A549 treated with AZD9567 at 1 μM for 4 hours (cell line): ENCODE results near the gene NDC1. TPM values are rescaled to one million over a fixed set of nuclear protein-coding genes. Genes with fewer than 3 reads are reported as not detected.

Source experiments
- total RNA-seq: library from RNA; stranded (reverse); fragments of 200-300 nt; extraction: Qiagen RNA extraction; gene quantifications from 5 replicates; pipeline ENCODE4 v1.2.3, GENCODE V29; 2022; ENCODE audit not compliant: insufficient read depth

Gene NDC1, protein sequence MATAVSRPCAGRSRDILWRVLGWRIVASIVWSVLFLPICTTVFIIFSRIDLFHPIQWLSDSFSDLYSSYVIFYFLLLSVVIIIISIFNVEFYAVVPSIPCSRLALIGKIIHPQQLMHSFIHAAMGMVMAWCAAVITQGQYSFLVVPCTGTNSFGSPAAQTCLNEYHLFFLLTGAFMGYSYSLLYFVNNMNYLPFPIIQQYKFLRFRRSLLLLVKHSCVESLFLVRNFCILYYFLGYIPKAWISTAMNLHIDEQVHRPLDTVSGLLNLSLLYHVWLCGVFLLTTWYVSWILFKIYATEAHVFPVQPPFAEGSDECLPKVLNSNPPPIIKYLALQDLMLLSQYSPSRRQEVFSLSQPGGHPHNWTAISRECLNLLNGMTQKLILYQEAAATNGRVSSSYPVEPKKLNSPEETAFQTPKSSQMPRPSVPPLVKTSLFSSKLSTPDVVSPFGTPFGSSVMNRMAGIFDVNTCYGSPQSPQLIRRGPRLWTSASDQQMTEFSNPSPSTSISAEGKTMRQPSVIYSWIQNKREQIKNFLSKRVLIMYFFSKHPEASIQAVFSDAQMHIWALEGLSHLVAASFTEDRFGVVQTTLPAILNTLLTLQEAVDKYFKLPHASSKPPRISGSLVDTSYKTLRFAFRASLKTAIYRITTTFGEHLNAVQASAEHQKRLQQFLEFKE
- total RNA-seq: 20.5 to 38.0 TPM (median 23.6 TPM) in 5 replicates

DNA sequence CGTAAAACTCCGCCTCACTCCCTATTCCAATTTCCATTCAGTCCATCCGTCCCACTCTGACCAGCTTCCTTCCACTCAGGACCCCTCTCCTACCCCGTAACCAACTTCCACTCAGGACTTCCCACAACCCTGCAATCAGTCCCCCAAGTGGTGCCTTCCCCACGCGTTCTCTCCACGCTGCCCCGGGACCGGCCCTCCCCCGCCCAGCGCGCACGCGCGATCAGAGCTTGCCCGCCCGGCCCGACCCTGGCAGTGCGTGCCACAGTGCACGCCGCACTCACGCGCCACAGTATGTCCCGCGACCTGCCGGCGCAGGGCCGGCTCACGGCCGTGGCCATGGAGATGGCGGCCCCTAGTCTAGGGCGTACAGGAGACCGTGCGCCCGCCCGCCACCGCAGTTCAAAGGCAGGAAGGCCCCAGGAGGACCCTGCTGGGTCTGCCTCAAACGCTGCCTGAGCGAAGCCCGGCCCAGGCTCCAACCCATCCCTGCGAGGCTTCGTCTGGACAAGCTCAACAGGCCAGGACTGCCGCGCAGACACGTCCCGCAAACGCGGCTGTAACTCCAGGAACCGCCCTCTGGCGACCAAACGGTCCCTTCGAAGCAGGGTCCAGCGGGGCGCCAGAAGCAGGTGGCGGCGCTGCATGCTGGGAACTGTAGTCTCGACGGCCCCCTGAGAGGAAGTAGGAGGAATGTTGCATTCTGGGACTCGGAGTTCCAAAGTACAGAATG lies at the start of gene NDC1:
Gene NDC1, minus strand, starts transcription at position 373 of the 730 bp plus-strand sequence. Its CDS starts 35 bp downstream, at position 338.

DNA sequence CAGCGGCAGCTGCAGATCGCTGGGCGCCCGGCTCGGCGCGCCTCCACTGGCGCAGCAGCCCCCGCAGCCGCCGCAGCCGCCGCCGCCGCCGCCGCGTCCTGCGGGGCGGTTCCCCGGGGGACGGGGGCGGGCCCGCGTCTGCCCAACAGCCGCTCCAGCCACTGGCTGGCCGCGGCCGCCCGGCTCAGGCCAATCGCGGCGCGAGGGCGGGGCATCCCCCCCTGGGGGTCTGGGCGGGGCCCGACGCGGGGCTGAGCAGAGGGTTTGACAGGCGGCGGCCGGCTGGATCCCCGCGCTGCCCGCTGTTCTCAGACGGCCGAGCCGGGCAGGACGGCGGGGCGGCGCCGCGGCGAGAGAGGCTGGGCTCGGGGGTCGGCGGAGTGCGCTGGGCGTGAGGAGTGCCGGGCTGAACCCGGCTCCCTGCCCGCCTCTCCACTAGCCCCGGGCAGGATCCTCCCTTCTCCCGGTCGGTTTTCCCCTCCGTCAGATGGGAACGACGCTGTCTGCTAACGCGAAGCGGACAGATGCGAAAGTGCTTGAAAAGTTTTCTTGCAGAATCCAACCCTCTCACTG lies 98.9 kb downstream of the NDC1 start, which contains the start of gene GLIS1:
Gene GLIS1, minus strand, starts transcription at position 56 of the 573 bp plus-strand sequence. CDS start 1,100 bp downstream, outside the sequence.

Other genes starting within 250 kb of the NDC1 start
- gene GLIS1, start 99.1 kb downstream of the NDC1 start, total RNA-seq: 0.02 to 0.05 TPM (median 0.04 TPM) in 3 of 5 replicates, not detected in the others
- gene YIPF1, start 51.5 kb upstream of the NDC1 start, total RNA-seq: 12.5 to 16.5 TPM (median 13.2 TPM) in 5 replicates
- not detected in 5 replicates for gene DIO1, start 55.9 kb upstream of the NDC1 start, total RNA-seq
- 22.9 to 31.8 TPM (median 29.9 TPM) in 5 replicates for gene IFT25, start 107.4 kb upstream of the NDC1 start, total RNA-seq
- gene LRRC42, start 108.1 kb upstream of the NDC1 start, total RNA-seq: 24.9 to 32.1 TPM (median 28.6 TPM) in 5 replicates
- gene LDLRAD1, start 179.9 kb upstream of the NDC1 start, total RNA-seq: not detected in 5 replicates
- gene TMEM59, start 214.9 kb upstream of the NDC1 start, total RNA-seq: 113 to 142 TPM (median 119 TPM) in 5 replicates
- gene TCEANC2, start 215.3 kb upstream of the NDC1 start, total RNA-seq: 1.6 to 3.0 TPM (median 2.9 TPM) in 5 replicates